Right ventricle myocardium inferior (tissue), 1 donor: ENCODE measurements around the gene LGALS9. TPM values are rescaled to one million over a fixed set of nuclear protein-coding genes. Genes with fewer than 3 reads are reported as not detected.
A peak's percentile ranks its signal among the peaks of the same experiment; 100 is the strongest.

Experiments used
- ATAC-seq: fragments of 200-7000 bp; cut with Tn5 transposase; one replicate; pipeline ENCODE4 v1.9.1; 2020; ENCODE audit warnings: mild to moderate bottlenecking, moderate library complexity
- DNase-seq: peaks from one replicate; pipeline ENCODE4 v3.0.0; 2021; ENCODE audit errors: missing footprints
- intact Hi-C: fragments of 100-400 bp; cut with DNase I; formaldehyde crosslinking; loops from one replicate; pipeline ENCODE4 v1.11.0; 2022
- total RNA-seq: library from RNA; stranded (reverse); fragmentation: NEBNext Ultra II Directional; extraction: Animal tissue kit (Norgen Biotek cat#: 25700); gene quantifications from one replicate; pipeline ENCODE4 v1.2.1, GENCODE V29; 2021
- donor health status: DM: no; HTN: yes; CAD: no; lungs with severe emphysema.

LGALS9 gene
- total RNA-seq, 1 donor from 2014 or later, result 18.2 TPM

- DNase-seq (peak; percentile 81), ATAC-seq (peak; percentile 44)
- intact Hi-C loops, result loop anchor here (1.0 to 2.0 kb wide), 3 partner anchors 145 to 365 kb away; partner anchors contain the start of gene KSR1
These were observed 29.7 kb upstream of the LGALS9 start for GRCh38 chr17:27601069-27601974.

GRCh38 chr17:27601975-27602302 is 29.0 kb upstream of the LGALS9 start:
- no peak for ATAC-seq
- intact Hi-C loops, result loop anchor here (1.0 to 2.0 kb wide), 3 partner anchors 145 to 365 kb away; partner anchors contain the start of gene KSR1
- DNase-seq, result no peak

GRCh38 chr17:27602721-27603420 is 28.1 kb upstream of the LGALS9 start:
- ATAC-seq (peak; percentile 42), DNase-seq (peak; percentile 86)
- intact Hi-C loops, result no loop called here

- ATAC-seq (no peak), DNase-seq (no peak)
- intact Hi-C loops, result no loop called here
These were observed 27.6 kb upstream of the LGALS9 start for GRCh38 chr17:27603421-27603770.

DNA sequence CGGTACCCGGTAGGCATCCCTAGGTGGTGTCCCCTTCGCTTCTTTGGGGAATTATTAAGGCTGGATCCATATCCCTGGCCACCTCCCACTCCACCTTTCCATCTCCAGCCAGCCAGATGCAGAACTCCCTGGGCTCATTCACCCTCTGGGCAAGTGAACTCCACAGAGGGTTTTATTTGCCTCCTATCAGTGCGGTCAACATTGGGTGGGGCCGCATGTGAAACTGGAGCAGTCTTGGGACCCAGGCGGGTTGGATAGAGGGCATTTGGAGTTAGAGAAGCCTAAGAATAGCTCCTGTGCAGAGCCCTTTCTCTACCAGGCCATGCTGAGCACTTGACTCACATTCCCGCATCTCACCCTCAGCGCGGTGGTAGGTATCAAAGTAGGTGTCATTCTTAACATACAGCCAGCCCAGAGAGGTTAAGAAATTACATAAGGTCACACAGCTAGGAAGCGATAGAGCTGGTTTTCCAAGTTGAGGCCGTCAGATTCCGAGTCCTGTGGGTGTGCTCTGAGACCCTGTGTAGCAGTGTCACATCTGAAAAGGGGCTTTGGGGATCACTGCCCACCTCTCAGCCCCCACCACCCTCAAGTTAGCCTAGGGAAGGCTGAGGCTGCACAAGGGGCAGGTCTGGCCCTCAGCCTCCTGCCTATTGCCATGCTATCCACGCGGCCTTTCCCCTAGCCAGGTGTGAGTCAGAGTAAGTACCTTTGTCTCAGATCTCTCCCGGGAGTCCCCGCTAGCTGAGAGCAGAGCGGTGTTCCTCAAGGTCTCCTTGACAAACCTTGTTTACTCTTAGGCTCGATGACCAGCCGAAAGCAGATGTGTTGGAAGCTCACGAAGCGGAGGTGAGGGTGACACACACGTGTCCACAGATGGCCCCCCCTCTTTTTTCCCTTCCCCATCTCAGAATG is 26.9 kb upstream of the LGALS9 start:
- DNase-seq, result peak; percentile 39
- ATAC-seq, result no peak
- intact Hi-C loops, result no loop called here

DNA sequence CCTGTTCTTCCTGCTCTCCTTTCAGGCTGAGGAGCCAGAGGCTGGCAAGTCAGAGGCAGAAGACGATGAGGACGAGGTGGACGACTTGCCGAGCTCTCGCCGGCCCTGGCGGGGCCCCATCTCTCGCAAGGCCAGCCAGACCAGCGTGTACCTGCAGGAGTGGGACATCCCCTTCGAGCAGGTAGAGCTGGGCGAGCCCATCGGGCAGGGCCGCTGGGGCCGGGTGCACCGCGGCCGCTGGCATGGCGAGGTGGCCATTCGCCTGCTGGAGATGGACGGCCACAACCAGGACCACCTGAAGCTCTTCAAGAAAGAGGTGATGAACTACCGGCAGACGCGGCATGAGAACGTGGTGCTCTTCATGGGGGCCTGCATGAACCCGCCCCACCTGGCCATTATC is 25.6 kb upstream of the LGALS9 start:
- intact Hi-C loops, result loop anchor here (5.0 kb wide), 1 partner anchor 152 kb away; no protein-coding TSS in a partner anchor
- no peak for DNase-seq
- ATAC-seq, result no peak

- intact Hi-C loops, result loop anchor here (5.0 kb wide), 1 partner anchor 150 kb away; no protein-coding TSS in a partner anchor
- ATAC-seq, result no peak
- peak; percentile 50 for DNase-seq
These were observed 23.4 kb upstream of the LGALS9 start for GRCh38 chr17:27607521-27608091.

- ATAC-seq (no peak), DNase-seq (no peak)
- intact Hi-C loops, result loop anchor here (1.0 to 5.0 kb wide), 2 partner anchors 43 to 149 kb away; no protein-coding TSS in a partner anchor
These were observed 22.4 kb upstream of the LGALS9 start for GRCh38 chr17:27608328-27609230.

- ATAC-seq (peak; percentile 56), DNase-seq (peak; percentile 71)
- intact Hi-C loops, result loop anchor here (1.0 to 5.0 kb wide), 2 partner anchors 42 to 148 kb away; no protein-coding TSS in a partner anchor
These were observed 21.2 kb upstream of the LGALS9 start for GRCh38 chr17:27609611-27610303.

DNA sequence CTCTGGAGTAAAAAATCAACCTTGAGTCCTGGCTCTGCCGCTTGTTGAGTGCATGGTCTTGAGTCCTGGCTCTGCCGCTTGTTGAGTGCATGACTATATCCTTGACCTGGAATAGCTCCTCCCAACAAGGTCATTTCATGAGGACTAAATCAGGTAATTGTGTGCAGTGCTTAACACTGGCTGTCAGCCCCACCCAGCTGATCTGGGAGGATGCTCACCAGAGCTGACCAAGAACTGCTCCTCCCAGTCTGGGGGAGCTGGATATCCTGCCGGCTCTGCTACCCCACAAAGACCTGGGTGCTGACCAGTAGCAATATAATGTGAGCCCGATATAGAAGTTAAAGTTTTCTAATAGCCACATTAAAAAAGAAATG is 20.7 kb upstream of the LGALS9 start:
- intact Hi-C loops, result no loop called here
- peak; percentile 30 for DNase-seq
- ATAC-seq, result no peak

- ATAC-seq (no peak), DNase-seq (no peak)
- intact Hi-C loops, result no loop called here
These were observed 18.7 kb upstream of the LGALS9 start for GRCh38 chr17:27612160-27612770.

GRCh38 chr17:27613433-27613832 is 17.6 kb upstream of the LGALS9 start:
- intact Hi-C loops, result no loop called here
- no peak for DNase-seq
- ATAC-seq, result no peak

GRCh38 chr17:27615121-27615520 is 15.9 kb upstream of the LGALS9 start:
- DNase-seq (no peak), ATAC-seq (no peak)
- intact Hi-C loops, result no loop called here

GRCh38 chr17:27616414-27616813 is 14.6 kb upstream of the LGALS9 start:
- DNase-seq, result peak; percentile 58
- ATAC-seq, result no peak
- intact Hi-C loops, result no loop called here

DNA sequence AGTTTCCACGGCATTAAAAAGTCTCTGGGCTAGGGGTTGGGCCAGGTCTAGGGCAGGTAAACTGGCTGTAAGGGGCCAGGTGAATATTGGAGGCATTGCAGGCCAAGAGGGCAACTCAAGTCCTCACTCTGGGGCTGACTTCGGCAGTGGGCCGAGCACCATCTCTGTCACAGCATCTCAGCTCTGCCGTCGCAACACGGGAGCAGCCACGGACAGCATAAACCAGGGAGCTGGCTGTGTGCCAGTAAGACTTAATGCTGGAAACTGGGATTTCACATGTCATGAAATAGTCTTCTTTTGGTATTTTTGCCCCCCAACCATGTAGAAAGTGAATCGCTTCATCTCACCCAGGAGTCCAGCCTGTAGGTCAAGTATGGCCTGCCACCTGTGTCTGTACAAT is 12.6 kb upstream of the LGALS9 start:
- DNase-seq (no peak), ATAC-seq (no peak)
- intact Hi-C loops, result no loop called here

- intact Hi-C loops, result no loop called here
- DNase-seq (no peak), ATAC-seq (no peak)
These were observed 10.3 kb upstream of the LGALS9 start for GRCh38 chr17:27620721-27621120.

DNA sequence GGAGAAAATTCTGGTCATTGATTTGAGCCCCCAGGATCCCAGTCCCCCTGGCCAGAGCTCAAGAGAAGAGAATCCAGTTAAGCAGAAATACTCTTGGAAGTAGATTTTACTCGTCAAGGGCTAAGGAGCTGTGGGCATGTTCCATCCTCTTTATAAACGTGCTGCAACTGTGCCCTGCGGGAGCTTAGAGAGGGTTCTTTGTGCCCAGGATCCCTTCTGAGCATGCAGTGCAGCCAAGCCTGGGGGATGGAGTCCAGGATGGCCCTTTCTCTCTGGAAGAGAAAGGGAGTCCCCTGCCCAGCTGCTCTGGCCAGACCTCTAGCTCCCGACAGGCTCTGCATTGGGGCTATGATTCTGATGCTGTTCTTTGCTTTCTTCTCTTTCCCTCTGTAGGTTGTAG is 9.5 kb upstream of the LGALS9 start:
- intact Hi-C loops, result no loop called here
- ATAC-seq (no peak), DNase-seq (no peak)
